HCT116 (cell line): Measurements from ENCODE around the gene TACC2. TPM values are rescaled to one million over a fixed set of nuclear protein-coding genes. Genes with fewer than 3 reads are reported as not detected.

Experiments used
- ATAC-seq: fragments of 200-7000 bp; cut with Tn5 transposase; 2 replicates; pipeline ENCODE4 v1.9.1; 2020; ENCODE audit warnings: mild to moderate bottlenecking, moderate library complexity
- BruUV-seq: library from RNA; stranded (reverse); fragments of 400-500 nt; replicated peaks from 2 replicates; lab custom pipeline; 2021; lab: Mats Ljungman, UMichigan
- CTCF ChIA-PET: fragments of 300-600 bp; sonication (Branson Sonifier 250); formaldehyde crosslinking; loops from one replicate; lab custom pipeline; 2021; ENCODE audit warnings: antibody characterized with exemption; lab: Charles Lee
- POLR2A ChIA-PET: fragments of 300-600, 350-600 bp; sonication (Branson Sonifier 250); formaldehyde crosslinking; loops from one replicate; lab custom pipeline; 2021; ENCODE audit warnings: antibody characterized with exemption; lab: Charles Lee
- RAD21 ChIA-PET, 2 experiments: fragments of 300-600 bp; sonication (Branson Sonifier 250); formaldehyde crosslinking; loops; one replicate each; lab custom pipeline; 2023; ENCODE audit warnings: low total read pairs in 2 of 2; ENCODE audit not compliant: uncharacterized antibody in 2 of 2, unreplicated experiment in 2 of 2, low non-redundant PET in 1 of 2; lab: Charles Lee
- DNase-seq: peaks from one replicate; pipeline ENCODE4 v3.0.0-alpha.2; 2010; ENCODE audit warnings: low read depth, low spot score
- H2AFZ ChIP-seq: fragments of 200-600 bp; shearing (Covaris generic), sonication (generic); 2 replicates; pipeline ENCODE4 v1.6.1; 2017; ENCODE audit warnings: low read depth, mixed run types, mixed read lengths, antibody characterized with exemption, low read length; ENCODE audit not compliant: poor library complexity, severe bottlenecking
- H3K27ac ChIP-seq: 2 replicates; pipeline ENCODE4 v1.5.1; 2012; ENCODE audit warnings: low read depth, low read length
- H3K27me3 ChIP-seq: fragments of 200-600 bp; sonication (generic); 2 replicates; pipeline ENCODE4 v1.6.1; 2016; ENCODE audit warnings: mixed run types, low read length, mixed read lengths; ENCODE audit not compliant: insufficient read depth
- H3K36me3 ChIP-seq, 2 experiments: fragments of 200-500 bp in 1 of 2; fragments of 200-600 bp in 1 of 2; sonication (Bioruptor generic) in 1 of 2; sonication (generic) in 1 of 2; 2 replicates each; pipeline versions ENCODE4 v1.5.1 to v1.6.1; 2014 to 2016; ENCODE audit warnings: low read length in 2 of 2, inconsistent platforms in 1 of 2, mixed read lengths in 1 of 2, mixed run types in 1 of 2; ENCODE audit not compliant: insufficient read depth in 2 of 2, control insufficient read depth in 1 of 2
- H3K4me1 ChIP-seq, 2 experiments: fragments of 200-600 bp in 1 of 2; sonication (generic) in 1 of 2; 2 replicates each; pipeline versions ENCODE4 v1.5.1 to v1.6.1; 2012 to 2017; ENCODE audit warnings: low read length in 2 of 2, inconsistent platforms in 1 of 2, mild to moderate bottlenecking in 1 of 2, mixed read lengths in 1 of 2, mixed run types in 1 of 2, moderate library complexity in 1 of 2; ENCODE audit not compliant: insufficient read depth in 2 of 2, control insufficient read depth in 1 of 2
- H3K4me2 ChIP-seq: fragments of 200-600 bp; sonication (generic); 2 replicates; pipeline ENCODE4 v1.6.1; 2017; ENCODE audit warnings: mixed run types, low read length, mixed read lengths
- H3K4me3 ChIP-seq, 2 experiments: fragments of 200-600 bp in 1 of 2; sonication (generic) in 1 of 2; replicated peaks in 1 of 2; 2 replicates each; pipeline ENCODE4 v1.5.1; 2011 to 2016; ENCODE audit warnings: low read length in 2 of 2, control low read depth in 1 of 2, low read depth in 1 of 2, mild to moderate bottlenecking in 1 of 2, mixed read lengths in 1 of 2, mixed run types in 1 of 2
- H3K79me2 ChIP-seq: fragments of 200-600 bp; sonication (generic); 2 replicates; pipeline ENCODE4 v1.6.1; 2017; ENCODE audit warnings: mild to moderate bottlenecking, mixed run types, low read length, moderate library complexity, mixed read lengths; ENCODE audit not compliant: insufficient read depth
- H3K9ac ChIP-seq: fragments of 200-600 bp; sonication (generic); 2 replicates; pipeline ENCODE4 v1.6.1; 2016; ENCODE audit warnings: low read length, mixed read lengths
- H3K9me2 ChIP-seq: fragments of 200-600 bp; sonication (generic), shearing (Covaris generic); 2 replicates; pipeline ENCODE4 v1.6.1; 2017; ENCODE audit warnings: mixed run types, mild to moderate bottlenecking, moderate library complexity; ENCODE audit not compliant: insufficient read depth
- H3K9me3 ChIP-seq, 2 experiments: fragments of 200-500 bp in 1 of 2; fragments of 200-600 bp in 1 of 2; sonication (Bioruptor generic) in 1 of 2; sonication (generic) in 1 of 2; 2 replicates each; pipeline ENCODE4 v1.6.1; 2014 to 2017; ENCODE audit warnings: low read length in 2 of 2, mixed read lengths in 2 of 2, inconsistent platforms in 1 of 2, low read depth in 1 of 2, mild to moderate bottlenecking in 1 of 2, mixed run types in 1 of 2, moderate library complexity in 1 of 2; ENCODE audit not compliant: control insufficient read depth in 1 of 2, insufficient read depth in 1 of 2
- H4K20me1 ChIP-seq: fragments of 200-600 bp; sonication (generic), shearing (Covaris generic); 2 replicates; pipeline ENCODE4 v1.6.1; 2017; ENCODE audit warnings: mixed run types, mild to moderate bottlenecking, moderate library complexity; ENCODE audit not compliant: insufficient read depth
- CTCF ChIP-seq, 3 experiments: fragments of 200-600 bp in 1 of 3; sonication (generic) in 1 of 3; IDR thresholded peaks in 2 of 3; conservative IDR thresholded peaks in 1 of 3; 2 replicates each; pipeline ENCODE4 v1.5.1; 2012 to 2017; ENCODE audit warnings: low read depth in 2 of 3, low read length in 2 of 3, antibody characterized with exemption in 1 of 3, borderline replicate concordance in 1 of 3, control low read depth in 1 of 3, mild to moderate bottlenecking in 1 of 3, mixed read lengths in 1 of 3, mixed run types in 1 of 3, moderate library complexity in 1 of 3; ENCODE audit not compliant: insufficient read depth in 1 of 3
- EGR1 ChIP-seq: IDR thresholded peaks from 2 replicates; pipeline ENCODE4 v1.6.1; 2012; ENCODE audit warnings: low read depth
- ELF1 ChIP-seq: IDR thresholded peaks from 2 replicates; pipeline ENCODE4 v1.6.1; 2012; ENCODE audit warnings: low read depth, borderline replicate concordance
- EZH2phosphoT487 ChIP-seq: fragments of 200-600 bp; IDR thresholded peaks from 2 replicates; pipeline ENCODE4 v1.6.1; 2018; ENCODE audit warnings: antibody characterized with exemption, borderline replicate concordance
- FOSL1 ChIP-seq: IDR thresholded peaks from 2 replicates; pipeline ENCODE4 v1.6.1; 2012; ENCODE audit warnings: low read depth
- POLR2AphosphoS5 ChIP-seq: IDR thresholded peaks from 2 replicates; pipeline ENCODE4 v1.6.1; 2011; ENCODE audit warnings: mild to moderate bottlenecking, low read depth, low read length, moderate library complexity
- RAD21 ChIP-seq: IDR thresholded peaks from 2 replicates; pipeline ENCODE4 v1.6.1; 2012; ENCODE audit warnings: low read depth, mild to moderate bottlenecking
- SIN3A ChIP-seq: IDR thresholded peaks from 2 replicates; pipeline ENCODE4 v1.6.1; 2012; ENCODE audit warnings: low read depth
- TCF7L2 ChIP-seq: IDR thresholded peaks from 2 replicates; pipeline ENCODE4 v1.7.0; 2011; ENCODE audit warnings: borderline replicate concordance, inconsistent platforms; ENCODE audit not compliant: insufficient read depth, insufficient read length; ENCODE audit errors: extremely low read depth
- YY1 ChIP-seq: IDR thresholded peaks from 2 replicates; pipeline ENCODE4 v1.6.1; 2011; ENCODE audit warnings: low read length, low read depth, moderate library complexity, mild to moderate bottlenecking; ENCODE audit not compliant: insufficient replicate concordance; ENCODE audit errors: extremely low read depth
- ZFX ChIP-seq: fragments of 450-650 bp; IDR thresholded peaks from 2 replicates; pipeline ENCODE4 v1.6.1; 2017
- ZNF274 ChIP-seq: fragments of 200-500 bp; sonication (Bioruptor generic); IDR thresholded peaks from 2 replicates; pipeline ENCODE4 v1.6.1; 2014; ENCODE audit warnings: mild to moderate bottlenecking, low read depth, low read length, inconsistent platforms
- intact Hi-C: fragments of 100-400 bp; cut with micrococcal nuclease; formaldehyde crosslinking; loops from 2 replicates; pipeline ENCODE4 v1.10.0; 2022
- total RNA-seq: library from RNA; stranded (reverse); gene quantifications from one replicate; pipeline ENCODE4 v1.2.1, GENCODE V29; 2021; ENCODE audit not compliant: unreplicated experiment
- TF ChIP-seq, protein P1 (sequence below): IDR thresholded peaks from 2 replicates; pipeline ENCODE4 v1.6.1; 2012
- TF ChIP-seq, protein P2 (sequence below): IDR thresholded peaks from 2 replicates; pipeline ENCODE4 v1.6.1; 2011; ENCODE audit warnings: mild to moderate bottlenecking, low read length, moderate library complexity; ENCODE audit not compliant: insufficient replicate concordance; ENCODE audit errors: extremely low read depth

TACC2 gene
- total RNA-seq, 1 experiment from 2014 or later, result 38.6 TPM

- no peak overlapping the region for H2AFZ ChIP-seq
- intact Hi-C loops, result no loop called here
- no peaks in the 10 kb centered on the region for H3K36me3 ChIP-seq
- H3K4me1 ChIP-seq, result peaks cover 9 to 12% of the 10 kb centered on the region in 2 experiments
- CTCF ChIA-PET, result no interaction called here
- POLR2A ChIA-PET, result no interaction called here
- no peaks in the 10 kb centered on the region for H4K20me1 ChIP-seq
- no TSS peak for BruUV-seq
- H3K4me2 ChIP-seq, result no peak overlapping the region
- H3K27me3 ChIP-seq, result no peaks in the 10 kb centered on the region
- RAD21 ChIA-PET, result no interaction called here
- H3K4me3 ChIP-seq, result no peak overlapping the region
- no peaks in the 10 kb centered on the region for H3K9me3 ChIP-seq
- H3K9ac ChIP-seq, result no peak overlapping the region
- no peak overlapping the region for H3K27ac ChIP-seq
- TF ChIP-seq EGR1, result no peak
- TF ChIP-seq SIN3A, result no peak
- no peak for TF ChIP-seq ELF1
- TF ChIP-seq ZFX, result no peak
- no peak for TF ChIP-seq RAD21
- TF ChIP-seq TCF7L2, result no peak
- TF ChIP-seq ZNF274, result no peak
- TF ChIP-seq YY1, result no peak
- no peak for TF ChIP-seq EZH2phosphoT487
- no peaks in the 10 kb centered on the region for H3K9me2 ChIP-seq
- no peak for DNase-seq
- ATAC-seq, result no peak
- H3K79me2 ChIP-seq, result no peaks in the 10 kb centered on the region
Measured at GRCh38 chr10:122073508-122073907, 84.5 kb downstream of the TACC2 start.

DNA sequence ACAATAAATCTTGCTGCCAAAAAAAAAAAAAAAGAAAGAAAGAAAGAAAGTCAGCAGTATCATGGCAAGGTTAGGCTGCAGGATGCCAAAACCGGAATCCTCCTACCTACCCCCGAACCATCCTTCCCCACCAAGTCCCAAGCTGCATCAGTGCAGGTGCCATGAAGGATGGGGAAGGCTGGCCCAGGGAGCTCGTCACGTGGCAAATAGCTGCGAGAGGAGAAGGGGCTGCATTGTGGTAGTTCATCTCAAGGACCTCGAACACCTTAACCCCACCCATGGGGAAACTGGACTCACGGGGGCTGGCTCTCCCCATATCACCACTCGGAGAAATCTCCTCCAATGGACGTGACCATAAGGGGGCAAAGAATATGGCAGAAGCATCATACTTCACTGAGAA, 86.2 kb downstream of the TACC2 start:
- CTCF ChIA-PET, result no interaction called here
- POLR2A ChIA-PET, result no interaction called here

More for the DNA sequence above, 86.2 kb downstream of the TACC2 start:
- Histone ChIP-seq H3K9ac (no peak overlapping the region), H3K9me2 (no peaks in the 10 kb centered on the region), H3K4me1 (peaks cover 1 to 3% of the 10 kb centered on the region in 2 experiments), H3K79me2 (no peaks in the 10 kb centered on the region), H3K27ac (no peak overlapping the region), H3K4me2 (no peak overlapping the region), H3K36me3 (no peaks in the 10 kb centered on the region), H3K9me3 (no peaks in the 10 kb centered on the region), H2AFZ (no peak overlapping the region), H3K4me3 (no peak overlapping the region), H3K27me3 (no peaks in the 10 kb centered on the region), H4K20me1 (no peaks in the 10 kb centered on the region)
- no peak for ATAC-seq
- RAD21 ChIA-PET, result no interaction called here
- BruUV-seq, result no TSS peak
- intact Hi-C loops, result no loop called here
- DNase-seq, result no peak
- TF ChIP-seq CTCF (IDR thresholded peaks at IDR 0.05 in 2 of 3, conservative IDR thresholded peaks at IDR 0.05 in 1 of 3; ENCODE audit: borderline replicate concordance in 1 of 3, insufficient read depth in 1 of 3, low read depth in 2 of 3, low read length in 2 of 3) (no peak), POLR2AphosphoS5 (no peak), FOSL1 (no peak)
- TF ChIP-seq, protein P1, sequence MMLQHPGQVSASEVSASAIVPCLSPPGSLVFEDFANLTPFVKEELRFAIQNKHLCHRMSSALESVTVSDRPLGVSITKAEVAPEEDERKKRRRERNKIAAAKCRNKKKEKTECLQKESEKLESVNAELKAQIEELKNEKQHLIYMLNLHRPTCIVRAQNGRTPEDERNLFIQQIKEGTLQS, result no peak
- TF ChIP-seq, protein P2, sequence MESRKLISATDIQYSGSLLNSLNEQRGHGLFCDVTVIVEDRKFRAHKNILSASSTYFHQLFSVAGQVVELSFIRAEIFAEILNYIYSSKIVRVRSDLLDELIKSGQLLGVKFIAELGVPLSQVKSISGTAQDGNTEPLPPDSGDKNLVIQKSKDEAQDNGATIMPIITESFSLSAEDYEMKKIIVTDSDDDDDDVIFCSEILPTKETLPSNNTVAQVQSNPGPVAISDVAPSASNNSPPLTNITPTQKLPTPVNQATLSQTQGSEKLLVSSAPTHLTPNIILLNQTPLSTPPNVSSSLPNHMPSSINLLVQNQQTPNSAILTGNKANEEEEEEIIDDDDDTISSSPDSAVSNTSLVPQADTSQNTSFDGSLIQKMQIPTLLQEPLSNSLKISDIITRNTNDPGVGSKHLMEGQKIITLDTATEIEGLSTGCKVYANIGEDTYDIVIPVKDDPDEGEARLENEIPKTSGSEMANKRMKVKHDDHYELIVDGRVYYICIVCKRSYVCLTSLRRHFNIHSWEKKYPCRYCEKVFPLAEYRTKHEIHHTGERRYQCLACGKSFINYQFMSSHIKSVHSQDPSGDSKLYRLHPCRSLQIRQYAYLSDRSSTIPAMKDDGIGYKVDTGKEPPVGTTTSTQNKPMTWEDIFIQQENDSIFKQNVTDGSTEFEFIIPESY, result no peak
